Activated CD4-positive, alpha-beta T cell treated with anti-CD3 and anti-CD28 coated beads, Interleukin-2, amount 50 U/mL, for 4 hours (primary cell): ENCODE data around the gene PRCD.

Experiments used
- DNase-seq, 2 experiments: peaks; one replicate each; pipeline ENCODE4 v3.0.0-alpha.2; 2020

PRCD gene

GRCh38 chr17:76542566-76542971, 2.7 kb downstream of the PRCD start:
- no peak for DNase-seq

- no peak for DNase-seq
These were observed 3.1 kb downstream of the PRCD start for GRCh38 chr17:76542984-76543383.

- DNase-seq: no peak
These were observed 3.6 kb downstream of the PRCD start for GRCh38 chr17:76543482-76543825.

GRCh38 chr17:76543826-76544545, 4.1 kb downstream of the PRCD start:
- DNase-seq: no peak

- no peak for DNase-seq
These were observed 4.9 kb downstream of the PRCD start for GRCh38 chr17:76544546-76545365.

GRCh38 chr17:76545918-76546555, 6.2 kb downstream of the PRCD start:
- DNase-seq: no peak

GRCh38 chr17:76546556-76547182, 6.8 kb downstream of the PRCD start:
- no peak for DNase-seq

- peak; percentile 39 to 48 for DNase-seq
These were observed 7.4 kb downstream of the PRCD start for GRCh38 chr17:76547183-76547641.

- no peak for DNase-seq
These were observed 7.9 kb downstream of the PRCD start for GRCh38 chr17:76547642-76548202.

GRCh38 chr17:76548378-76549214, 8.8 kb downstream of the PRCD start:
- DNase-seq: no peak

GRCh38 chr17:76549215-76549518, 9.3 kb downstream of the PRCD start:
- DNase-seq: no peak

- no peak for DNase-seq
These were observed 9.7 kb downstream of the PRCD start for GRCh38 chr17:76549539-76549938.

- DNase-seq: no peak
These were observed 11.1 kb downstream of the PRCD start for GRCh38 chr17:76550712-76551615.

- DNase-seq: no peak
These were observed 11.8 kb downstream of the PRCD start for GRCh38 chr17:76551685-76552084.

- no peak for DNase-seq
These were observed 13.5 kb downstream of the PRCD start for GRCh38 chr17:76553178-76553908.

- no peak for DNase-seq
These were observed 14.3 kb downstream of the PRCD start for GRCh38 chr17:76554131-76554530.

GRCh38 chr17:76556765-76557367, 17.0 kb downstream of the PRCD start:
- DNase-seq: no peak

GRCh38 chr17:76557368-76558197, 17.7 kb downstream of the PRCD start:
- peak; percentile 91 to 93 for DNase-seq
